HG03066 (cell line): Measurements from ENCODE around the gene DOCK11.
"Not testable (repeated sequence)": the region's sequence is repeated elsewhere in the genome, so short reads cannot be mapped to it uniquely, and the experiment has no call there.

ENCODE experiments used
- ATAC-seq: cut with Tn5 transposase; IDR thresholded peaks from one replicate; pipeline ENCODE4 v1.9.1; 2021; ENCODE audit warnings: low read depth; ENCODE audit not compliant: unreplicated experiment

DOCK11 gene

GRCh38 chrX:118677318-118677717, 181.7 kb downstream of the DOCK11 start:
- no peak for ATAC-seq

GRCh38 chrX:118679290-118679689, 183.7 kb downstream of the DOCK11 start:
- no peak for ATAC-seq

GRCh38 chrX:118682258-118683014, 186.8 kb downstream of the DOCK11 start:
- no peak for ATAC-seq

GRCh38 chrX:118685393-118685792, 189.8 kb downstream of the DOCK11 start:
- ATAC-seq = no peak

GRCh38 chrX:118688935-118689334, 193.3 kb downstream of the DOCK11 start:
- no peak for ATAC-seq

- no peak for ATAC-seq
These were observed 198.2 kb downstream of the DOCK11 start for GRCh38 chrX:118693843-118694242.

- no peak for ATAC-seq
These were observed 199.0 kb downstream of the DOCK11 start for GRCh38 chrX:118694638-118695037.

GRCh38 chrX:118698516-118699170, 203.0 kb downstream of the DOCK11 start:
- ATAC-seq = no peak

GRCh38 chrX:118702741-118703140, 207.1 kb downstream of the DOCK11 start:
- ATAC-seq = no peak

GRCh38 chrX:118706681-118707080, 211.1 kb downstream of the DOCK11 start:
- no peak for ATAC-seq

- ATAC-seq = no peak
These were observed 218.9 kb downstream of the DOCK11 start for GRCh38 chrX:118714521-118714920.

GRCh38 chrX:118715917-118716316, 220.3 kb downstream of the DOCK11 start:
- not testable (repeated sequence) for ATAC-seq

- ATAC-seq = not testable (repeated sequence)
These were observed 221.2 kb downstream of the DOCK11 start for GRCh38 chrX:118716833-118717232.

- ATAC-seq = no peak
These were observed 222.2 kb downstream of the DOCK11 start for GRCh38 chrX:118717678-118718391.

GRCh38 chrX:118718737-118719136, 223.1 kb downstream of the DOCK11 start:
- no peak for ATAC-seq

- ATAC-seq = no peak
These were observed 224.6 kb downstream of the DOCK11 start for GRCh38 chrX:118720058-118720707.

- no peak for ATAC-seq
These were observed 227.8 kb downstream of the DOCK11 start for GRCh38 chrX:118723376-118723775.

GRCh38 chrX:118724365-118724764, 228.8 kb downstream of the DOCK11 start:
- ATAC-seq = no peak

GRCh38 chrX:118724775-118725174, 229.2 kb downstream of the DOCK11 start:
- no peak for ATAC-seq

GRCh38 chrX:118726396-118726795, 230.8 kb downstream of the DOCK11 start:
- no peak for ATAC-seq
